Measurements from ENCODE around the gene SPHK2. TPM values are rescaled to one million over a fixed set of nuclear protein-coding genes. Genes with fewer than 3 reads are reported as not detected.

SPHK2 gene
- total and polyA plus RNA-seq, 2 experiments from 2014 or later, result 18.3 to 50.3 TPM

DNA sequence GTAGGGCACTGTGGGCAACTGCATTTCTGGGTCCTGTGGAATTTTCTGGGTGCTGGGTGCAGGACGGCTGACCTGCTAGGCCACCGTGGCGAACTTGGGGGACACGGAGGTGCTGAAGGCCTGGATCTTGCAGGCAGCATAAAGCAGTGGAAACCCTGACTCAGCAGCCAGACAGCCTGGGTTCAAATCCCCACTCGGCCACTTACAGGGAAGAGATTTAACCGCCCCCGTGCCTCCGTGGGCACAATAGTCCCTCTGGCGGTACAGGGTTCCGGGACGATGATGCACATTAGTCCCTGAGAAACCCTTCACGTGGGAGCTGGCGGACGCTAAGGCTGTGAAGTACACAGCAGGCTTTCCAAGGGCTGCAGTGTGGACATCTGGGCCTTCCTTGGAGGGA lies 7.4 kb upstream of the SPHK2 start:
- peaks cover 31% of the 10 kb centered on the region for H3K27me3 Mint-ChIP-seq (ENCODE audit: insufficient read depth, low read depth, poor library complexity)
- DNase-seq (ENCODE audit: low spot score) (no peak), ATAC-seq (no peak)
- peaks cover 27% of the 10 kb centered on the region for H3K4me1 ChIP-seq (ENCODE audit: insufficient read depth)
- peaks cover 32% of the 10 kb centered on the region for H3K36me3 Mint-ChIP-seq (ENCODE audit: low read depth)
- H3K4me3 Mint-ChIP-seq, result no peak overlapping the region
- H3K79me2 ChIP-seq (replicated peaks; ENCODE audit: insufficient read depth), result peaks cover 11% of the 10 kb centered on the region
- H4K20me1 ChIP-seq (replicated peaks; ENCODE audit: insufficient read depth), result peaks cover 4% of the 10 kb centered on the region; the same call in 1 of the 2 replicates
- H3K36me3 ChIP-seq (ENCODE audit: insufficient read depth), result peaks cover 15% of the 10 kb centered on the region; the same call in 1 of the 2 replicates
- no peak overlapping the region for H3K4me3 ChIP-seq
- H3K27ac Mint-ChIP-seq, result peak overlapping the region; percentile 70; the same call in 1 of the 2 replicates
- H3K27ac ChIP-seq (ENCODE audit: low read depth), result no peak overlapping the region
- TF ChIP-seq, protein P1, sequence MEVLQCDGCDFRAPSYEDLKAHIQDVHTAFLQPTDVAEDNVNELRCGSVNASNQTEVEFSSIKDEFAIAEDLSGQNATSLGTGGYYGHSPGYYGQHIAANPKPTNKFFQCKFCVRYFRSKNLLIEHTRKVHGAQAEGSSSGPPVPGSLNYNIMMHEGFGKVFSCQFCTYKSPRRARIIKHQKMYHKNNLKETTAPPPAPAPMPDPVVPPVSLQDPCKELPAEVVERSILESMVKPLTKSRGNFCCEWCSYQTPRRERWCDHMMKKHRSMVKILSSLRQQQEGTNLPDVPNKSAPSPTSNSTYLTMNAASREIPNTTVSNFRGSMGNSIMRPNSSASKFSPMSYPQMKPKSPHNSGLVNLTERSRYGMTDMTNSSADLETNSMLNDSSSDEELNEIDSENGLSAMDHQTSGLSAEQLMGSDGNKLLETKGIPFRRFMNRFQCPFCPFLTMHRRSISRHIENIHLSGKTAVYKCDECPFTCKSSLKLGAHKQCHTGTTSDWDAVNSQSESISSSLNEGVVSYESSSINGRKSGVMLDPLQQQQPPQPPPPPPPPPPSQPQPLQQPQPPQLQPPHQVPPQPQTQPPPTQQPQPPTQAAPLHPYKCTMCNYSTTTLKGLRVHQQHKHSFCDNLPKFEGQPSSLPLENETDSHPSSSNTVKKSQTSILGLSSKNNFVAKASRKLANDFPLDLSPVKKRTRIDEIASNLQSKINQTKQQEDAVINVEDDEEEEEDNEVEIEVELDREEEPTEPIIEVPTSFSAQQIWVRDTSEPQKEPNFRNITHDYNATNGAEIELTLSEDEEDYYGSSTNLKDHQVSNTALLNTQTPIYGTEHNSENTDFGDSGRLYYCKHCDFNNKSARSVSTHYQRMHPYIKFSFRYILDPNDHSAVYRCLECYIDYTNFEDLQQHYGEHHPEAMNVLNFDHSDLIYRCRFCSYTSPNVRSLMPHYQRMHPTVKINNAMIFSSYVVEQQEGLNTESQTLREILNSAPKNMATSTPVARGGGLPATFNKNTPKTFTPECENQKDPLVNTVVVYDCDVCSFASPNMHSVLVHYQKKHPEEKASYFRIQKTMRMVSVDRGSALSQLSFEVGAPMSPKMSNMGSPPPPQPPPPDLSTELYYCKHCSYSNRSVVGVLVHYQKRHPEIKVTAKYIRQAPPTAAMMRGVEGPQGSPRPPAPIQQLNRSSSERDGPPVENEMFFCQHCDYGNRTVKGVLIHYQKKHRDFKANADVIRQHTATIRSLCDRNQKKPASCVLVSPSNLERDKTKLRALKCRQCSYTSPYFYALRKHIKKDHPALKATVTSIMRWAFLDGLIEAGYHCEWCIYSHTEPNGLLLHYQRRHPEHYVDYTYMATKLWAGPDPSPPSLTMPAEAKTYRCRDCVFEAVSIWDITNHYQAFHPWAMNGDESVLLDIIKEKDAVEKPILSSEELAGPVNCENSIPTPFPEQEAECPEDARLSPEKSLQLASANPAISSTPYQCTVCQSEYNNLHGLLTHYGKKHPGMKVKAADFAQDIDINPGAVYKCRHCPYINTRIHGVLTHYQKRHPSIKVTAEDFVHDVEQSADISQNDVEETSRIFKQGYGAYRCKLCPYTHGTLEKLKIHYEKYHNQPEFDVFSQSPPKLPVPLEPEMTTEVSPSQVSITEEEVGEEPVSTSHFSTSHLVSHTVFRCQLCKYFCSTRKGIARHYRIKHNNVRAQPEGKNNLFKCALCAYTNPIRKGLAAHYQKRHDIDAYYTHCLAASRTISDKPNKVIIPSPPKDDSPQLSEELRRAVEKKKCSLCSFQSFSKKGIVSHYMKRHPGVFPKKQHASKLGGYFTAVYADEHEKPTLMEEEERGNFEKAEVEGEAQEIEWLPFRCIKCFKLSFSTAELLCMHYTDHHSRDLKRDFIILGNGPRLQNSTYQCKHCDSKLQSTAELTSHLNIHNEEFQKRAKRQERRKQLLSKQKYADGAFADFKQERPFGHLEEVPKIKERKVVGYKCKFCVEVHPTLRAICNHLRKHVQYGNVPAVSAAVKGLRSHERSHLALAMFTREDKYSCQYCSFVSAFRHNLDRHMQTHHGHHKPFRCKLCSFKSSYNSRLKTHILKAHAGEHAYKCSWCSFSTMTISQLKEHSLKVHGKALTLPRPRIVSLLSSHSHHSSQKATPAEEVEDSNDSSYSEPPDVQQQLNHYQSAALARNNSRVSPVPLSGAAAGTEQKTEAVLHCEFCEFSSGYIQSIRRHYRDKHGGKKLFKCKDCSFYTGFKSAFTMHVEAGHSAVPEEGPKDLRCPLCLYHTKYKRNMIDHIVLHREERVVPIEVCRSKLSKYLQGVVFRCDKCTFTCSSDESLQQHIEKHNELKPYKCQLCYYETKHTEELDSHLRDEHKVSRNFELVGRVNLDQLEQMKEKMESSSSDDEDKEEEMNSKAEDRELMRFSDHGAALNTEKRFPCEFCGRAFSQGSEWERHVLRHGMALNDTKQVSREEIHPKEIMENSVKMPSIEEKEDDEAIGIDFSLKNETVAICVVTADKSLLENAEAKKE (CRISPR knock-in tag; IDR thresholded peaks at IDR 0.05), result no peak
- no peak for TF ChIP-seq ZNF331 (CRISPR knock-in tag; IDR thresholded peaks at IDR 0.05; ENCODE audit: low read depth)
- TF ChIP-seq EZH2 (IDR thresholded peaks at IDR 0.05; ENCODE audit: low read depth, unreplicated experiment), result no peak
- no peak for TF ChIP-seq CREB1 (CRISPR knock-in tag; IDR thresholded peaks at IDR 0.05; ENCODE audit: low read depth)
- TF ChIP-seq, protein P2, sequence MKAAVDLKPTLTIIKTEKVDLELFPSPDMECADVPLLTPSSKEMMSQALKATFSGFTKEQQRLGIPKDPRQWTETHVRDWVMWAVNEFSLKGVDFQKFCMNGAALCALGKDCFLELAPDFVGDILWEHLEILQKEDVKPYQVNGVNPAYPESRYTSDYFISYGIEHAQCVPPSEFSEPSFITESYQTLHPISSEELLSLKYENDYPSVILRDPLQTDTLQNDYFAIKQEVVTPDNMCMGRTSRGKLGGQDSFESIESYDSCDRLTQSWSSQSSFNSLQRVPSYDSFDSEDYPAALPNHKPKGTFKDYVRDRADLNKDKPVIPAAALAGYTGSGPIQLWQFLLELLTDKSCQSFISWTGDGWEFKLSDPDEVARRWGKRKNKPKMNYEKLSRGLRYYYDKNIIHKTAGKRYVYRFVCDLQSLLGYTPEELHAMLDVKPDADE (IDR thresholded peaks at IDR 0.05), result no peak
- TF ChIP-seq, protein P3, sequence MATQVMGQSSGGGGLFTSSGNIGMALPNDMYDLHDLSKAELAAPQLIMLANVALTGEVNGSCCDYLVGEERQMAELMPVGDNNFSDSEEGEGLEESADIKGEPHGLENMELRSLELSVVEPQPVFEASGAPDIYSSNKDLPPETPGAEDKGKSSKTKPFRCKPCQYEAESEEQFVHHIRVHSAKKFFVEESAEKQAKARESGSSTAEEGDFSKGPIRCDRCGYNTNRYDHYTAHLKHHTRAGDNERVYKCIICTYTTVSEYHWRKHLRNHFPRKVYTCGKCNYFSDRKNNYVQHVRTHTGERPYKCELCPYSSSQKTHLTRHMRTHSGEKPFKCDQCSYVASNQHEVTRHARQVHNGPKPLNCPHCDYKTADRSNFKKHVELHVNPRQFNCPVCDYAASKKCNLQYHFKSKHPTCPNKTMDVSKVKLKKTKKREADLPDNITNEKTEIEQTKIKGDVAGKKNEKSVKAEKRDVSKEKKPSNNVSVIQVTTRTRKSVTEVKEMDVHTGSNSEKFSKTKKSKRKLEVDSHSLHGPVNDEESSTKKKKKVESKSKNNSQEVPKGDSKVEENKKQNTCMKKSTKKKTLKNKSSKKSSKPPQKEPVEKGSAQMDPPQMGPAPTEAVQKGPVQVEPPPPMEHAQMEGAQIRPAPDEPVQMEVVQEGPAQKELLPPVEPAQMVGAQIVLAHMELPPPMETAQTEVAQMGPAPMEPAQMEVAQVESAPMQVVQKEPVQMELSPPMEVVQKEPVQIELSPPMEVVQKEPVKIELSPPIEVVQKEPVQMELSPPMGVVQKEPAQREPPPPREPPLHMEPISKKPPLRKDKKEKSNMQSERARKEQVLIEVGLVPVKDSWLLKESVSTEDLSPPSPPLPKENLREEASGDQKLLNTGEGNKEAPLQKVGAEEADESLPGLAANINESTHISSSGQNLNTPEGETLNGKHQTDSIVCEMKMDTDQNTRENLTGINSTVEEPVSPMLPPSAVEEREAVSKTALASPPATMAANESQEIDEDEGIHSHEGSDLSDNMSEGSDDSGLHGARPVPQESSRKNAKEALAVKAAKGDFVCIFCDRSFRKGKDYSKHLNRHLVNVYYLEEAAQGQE (IDR thresholded peaks at IDR 0.05; ENCODE audit: unreplicated experiment), result no peak
- no peak for TF ChIP-seq POLR2AphosphoS5 (IDR thresholded peaks at IDR 0.05; ENCODE audit: low read depth)
- TF ChIP-seq JUNB (IDR thresholded peaks at IDR 0.05; ENCODE audit: unreplicated experiment), result no peak
- H3K9me3 Mint-ChIP-seq, result no peaks in the 10 kb centered on the region; the same call in 2 of the 3 replicates
- H3K27me3 ChIP-seq (ENCODE audit: insufficient read depth), result no peaks in the 10 kb centered on the region
- peaks cover 34% of the 10 kb centered on the region for H3K4me1 Mint-ChIP-seq
- H3K4me2 ChIP-seq, result no peak overlapping the region
- peaks cover 28% of the 10 kb centered on the region for H3F3A ChIP-seq (replicated peaks; ENCODE audit: low read depth)
- H3K9me2 ChIP-seq (ENCODE audit: insufficient read depth), result no peaks in the 10 kb centered on the region
- H2AFZ ChIP-seq, result no peak overlapping the region

All from GM23338 (cell line).